ENCODE measurements around the gene MOCS1. TPM values are rescaled to one million over a fixed set of nuclear protein-coding genes. Genes with fewer than 3 reads are reported as not detected.

MOCS1 gene
- polyA plus RNA-seq, 1 of the 3 experiments (the other 2 are of a cell fraction) = 4.2 TPM

GRCh38 chr6:39951716-39952115 lies 17.5 kb upstream of the MOCS1 start:
- H3K79me2 ChIP-seq (ENCODE audit: insufficient read depth) = no peaks in the 10 kb centered on the region
- DNase-seq = no peak
- H4K20me1 ChIP-seq (ENCODE audit: insufficient read depth) = no peaks in the 10 kb centered on the region
- H3K27ac ChIP-seq (ENCODE audit: low read depth in 2 of 2, low read length in 1 of 2) = no peak overlapping the region
- H2AFZ ChIP-seq (ENCODE audit: low read depth) = no peak overlapping the region
- WGBS (ENCODE audit: low lambda C conversion rate) = 50% methylated on average over 1 of the region's 1 CpG
- TF ChIP-seq RFX5 (IDR thresholded peaks at IDR 0.05; ENCODE audit: low read length) (no peak), SMC3 (IDR thresholded peaks at IDR 0.05; ENCODE audit: low read depth, low read length) (no peak), PBX3 (IDR thresholded peaks at IDR 0.05) (no peak)
- TF ChIP-seq, protein P1, sequence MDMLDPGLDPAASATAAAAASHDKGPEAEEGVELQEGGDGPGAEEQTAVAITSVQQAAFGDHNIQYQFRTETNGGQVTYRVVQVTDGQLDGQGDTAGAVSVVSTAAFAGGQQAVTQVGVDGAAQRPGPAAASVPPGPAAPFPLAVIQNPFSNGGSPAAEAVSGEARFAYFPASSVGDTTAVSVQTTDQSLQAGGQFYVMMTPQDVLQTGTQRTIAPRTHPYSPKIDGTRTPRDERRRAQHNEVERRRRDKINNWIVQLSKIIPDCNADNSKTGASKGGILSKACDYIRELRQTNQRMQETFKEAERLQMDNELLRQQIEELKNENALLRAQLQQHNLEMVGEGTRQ (IDR thresholded peaks at IDR 0.05; ENCODE audit: borderline replicate concordance, low read depth, low read length) = no peak
- H3K27me3 ChIP-seq (ENCODE audit: insufficient read depth) = no peaks in the 10 kb centered on the region
- ChIA-PET POLR2A (interaction anchor here (1.1 kb wide), 1 partner anchor 18 kb away, joined by 3 read pairs; the partner anchor contains the start of gene MOCS1), CTCF (interaction anchor here (2.0 kb wide), 1 partner anchor 30 kb away, joined by 5 read pairs; no protein-coding TSS in a partner anchor)
- H3K4me3 ChIP-seq (ENCODE audit: low read depth in 2 of 2, low read length in 1 of 2) = no peak overlapping the region
- H3K9me3 ChIP-seq = no peaks in the 10 kb centered on the region
- H3K36me3 ChIP-seq (replicated peaks in 1 of 2; ENCODE audit: control insufficient read depth in 1 of 2, insufficient read depth in 2 of 2, low read length in 1 of 2) = no peaks in the 10 kb centered on the region
- H3K4me1 ChIP-seq (ENCODE audit: control insufficient read depth in 1 of 2, insufficient read depth in 2 of 2, low read depth in 1 of 2, low read length in 1 of 2) = peaks cover 0 to 4% of the 10 kb centered on the region in 2 experiments; a peak in 2 of 4 replicates
- H3F3A ChIP-seq (replicated peaks; ENCODE audit: insufficient read depth) = no peaks in the 10 kb centered on the region
- no peak overlapping the region for H3K4me2 ChIP-seq
- H3K9ac ChIP-seq = no peak overlapping the region
- H3K9me2 ChIP-seq = no peaks in the 10 kb centered on the region

- TF ChIP-seq SIN3A (IDR thresholded peaks at IDR 0.05; ENCODE audit: borderline replicate concordance, low read depth, low read length) = no peak
- no peak for TF ChIP-seq EP300 (IDR thresholded peaks at IDR 0.05; ENCODE audit: borderline replicate concordance in 1 of 2, low read depth in 1 of 2, low read length in 1 of 2)
- TF ChIP-seq ZBTB33 (IDR thresholded peaks at IDR 0.05; ENCODE audit: borderline replicate concordance, low read depth) = no peak
- TF ChIP-seq POLR2AphosphoS5 (IDR thresholded peaks at IDR 0.05; ENCODE audit: low read depth, low read length) = no peak
- TF ChIP-seq MAX (IDR thresholded peaks at IDR 0.05; ENCODE audit: low read depth) = no peak
- TF ChIP-seq ELF1 (IDR thresholded peaks at IDR 0.05) = no peak
- TF ChIP-seq, protein P2, sequence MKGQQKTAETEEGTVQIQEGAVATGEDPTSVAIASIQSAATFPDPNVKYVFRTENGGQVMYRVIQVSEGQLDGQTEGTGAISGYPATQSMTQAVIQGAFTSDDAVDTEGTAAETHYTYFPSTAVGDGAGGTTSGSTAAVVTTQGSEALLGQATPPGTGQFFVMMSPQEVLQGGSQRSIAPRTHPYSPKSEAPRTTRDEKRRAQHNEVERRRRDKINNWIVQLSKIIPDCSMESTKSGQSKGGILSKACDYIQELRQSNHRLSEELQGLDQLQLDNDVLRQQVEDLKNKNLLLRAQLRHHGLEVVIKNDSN (IDR thresholded peaks at IDR 0.05; ENCODE audit: borderline replicate concordance, low read depth) = no peak
- TF ChIP-seq CHD2 (IDR thresholded peaks at IDR 0.05; ENCODE audit: low read length, partially characterized antibody) = no peak
- TF ChIP-seq RAD21 (IDR thresholded peaks at IDR 0.05; ENCODE audit: low read length) = no peak
- no peak for TF ChIP-seq FOSL2 (IDR thresholded peaks at IDR 0.05; ENCODE audit: borderline replicate concordance, low read depth)
- TF ChIP-seq REST (IDR thresholded peaks at IDR 0.05; ENCODE audit: low read depth, low read length) = no peak
- no peak for TF ChIP-seq TAF1 (IDR thresholded peaks at IDR 0.05; ENCODE audit: borderline replicate concordance, low read depth, low read length)
- no peak for TF ChIP-seq FOXJ3 (CRISPR knock-in tag; IDR thresholded peaks at IDR 0.05)
- no peak for TF ChIP-seq MEF2A (IDR thresholded peaks at IDR 0.05; ENCODE audit: borderline replicate concordance, low read depth)
- no peak overlapping the region for H3K4me3 ChIP-seq (ENCODE audit: low read depth in 2 of 2, low read length in 1 of 2)
- no peaks in the 10 kb centered on the region for H4K20me1 ChIP-seq (ENCODE audit: insufficient read depth)
- H3K4me2 ChIP-seq = no peak overlapping the region
- no peaks in the 10 kb centered on the region for H3K36me3 ChIP-seq (replicated peaks in 1 of 2; ENCODE audit: control insufficient read depth in 1 of 2, insufficient read depth in 2 of 2, low read length in 1 of 2)
- no peak overlapping the region for H2AFZ ChIP-seq (ENCODE audit: low read depth)
- no peaks in the 10 kb centered on the region for H3K79me2 ChIP-seq (ENCODE audit: insufficient read depth)
- H3F3A ChIP-seq (replicated peaks; ENCODE audit: insufficient read depth) = no peaks in the 10 kb centered on the region
- peaks cover 0 to 4% of the 10 kb centered on the region in 2 experiments; a peak in 2 of 4 replicates for H3K4me1 ChIP-seq (ENCODE audit: control insufficient read depth in 1 of 2, insufficient read depth in 2 of 2, low read depth in 1 of 2, low read length in 1 of 2)
- H3K27ac ChIP-seq (ENCODE audit: low read depth in 2 of 2, low read length in 1 of 2) = no peak overlapping the region
- CTCF ChIA-PET = interaction anchor here (2.0 kb wide), 1 partner anchor 30 kb away, joined by 5 read pairs; no protein-coding TSS in a partner anchor
- H3K9me3 ChIP-seq = no peaks in the 10 kb centered on the region
- no peaks in the 10 kb centered on the region for H3K27me3 ChIP-seq (ENCODE audit: insufficient read depth)
- no peak for DNase-seq
- 14% methylated on average over 5 of the region's 5 CpGs for WGBS (ENCODE audit: low lambda C conversion rate)
- POLR2A ChIA-PET = no interaction called here
- H3K9ac ChIP-seq = no peak overlapping the region
- no peaks in the 10 kb centered on the region for H3K9me2 ChIP-seq
Measured at GRCh38 chr6:39951191-39951590, 16.9 kb upstream of the MOCS1 start.

Data from SK-N-SH (cell line).